LNCAP (cell line): ENCODE measurements around the gene CLCN7.

Experiments
- TF ChIP-seq, protein P1 (sequence below): fragments of 450-650 bp; IDR thresholded peaks from 2 replicates; pipeline ENCODE4 v1.5.1; 2017; ENCODE audit warnings: mild to moderate bottlenecking

CLCN7 gene

DNA sequence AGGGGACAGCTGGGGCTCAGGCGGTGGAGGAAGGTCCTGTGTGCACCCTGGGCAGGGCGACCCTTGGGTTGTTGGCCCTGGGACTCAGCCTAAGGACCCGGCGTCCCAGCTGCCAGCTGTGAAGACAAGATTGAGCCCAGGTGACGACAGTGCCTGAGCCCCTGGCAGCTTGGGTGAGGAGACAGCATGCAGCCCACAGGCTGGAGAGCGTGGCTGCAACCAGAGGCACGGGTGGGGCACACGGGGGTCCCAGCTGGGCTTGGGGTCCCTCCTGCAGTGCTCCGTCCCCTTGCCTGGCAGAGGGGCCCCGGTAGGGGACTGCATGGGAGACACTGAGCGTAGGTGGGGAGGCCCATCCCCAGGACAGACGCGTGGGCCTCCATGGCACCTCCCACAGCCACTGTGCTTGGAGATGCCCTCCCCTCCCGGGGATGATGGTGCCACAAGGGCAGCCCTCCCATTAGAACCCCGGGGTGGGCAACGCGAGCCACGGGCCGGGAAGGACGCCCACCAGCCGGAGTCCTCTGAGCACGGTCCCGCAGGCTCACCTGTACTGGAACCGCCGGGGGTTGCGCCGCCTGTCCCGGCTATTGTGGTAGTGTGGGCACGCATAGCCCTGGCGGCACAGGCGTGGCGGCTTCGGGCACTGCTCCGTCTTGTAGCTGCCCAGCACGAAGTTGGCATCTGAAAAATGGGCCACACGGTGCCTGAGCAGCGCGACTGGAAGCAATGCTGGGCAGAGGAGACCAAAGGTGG is 75.8 kb downstream of the CLCN7 start:
- TF ChIP-seq, protein P1, sequence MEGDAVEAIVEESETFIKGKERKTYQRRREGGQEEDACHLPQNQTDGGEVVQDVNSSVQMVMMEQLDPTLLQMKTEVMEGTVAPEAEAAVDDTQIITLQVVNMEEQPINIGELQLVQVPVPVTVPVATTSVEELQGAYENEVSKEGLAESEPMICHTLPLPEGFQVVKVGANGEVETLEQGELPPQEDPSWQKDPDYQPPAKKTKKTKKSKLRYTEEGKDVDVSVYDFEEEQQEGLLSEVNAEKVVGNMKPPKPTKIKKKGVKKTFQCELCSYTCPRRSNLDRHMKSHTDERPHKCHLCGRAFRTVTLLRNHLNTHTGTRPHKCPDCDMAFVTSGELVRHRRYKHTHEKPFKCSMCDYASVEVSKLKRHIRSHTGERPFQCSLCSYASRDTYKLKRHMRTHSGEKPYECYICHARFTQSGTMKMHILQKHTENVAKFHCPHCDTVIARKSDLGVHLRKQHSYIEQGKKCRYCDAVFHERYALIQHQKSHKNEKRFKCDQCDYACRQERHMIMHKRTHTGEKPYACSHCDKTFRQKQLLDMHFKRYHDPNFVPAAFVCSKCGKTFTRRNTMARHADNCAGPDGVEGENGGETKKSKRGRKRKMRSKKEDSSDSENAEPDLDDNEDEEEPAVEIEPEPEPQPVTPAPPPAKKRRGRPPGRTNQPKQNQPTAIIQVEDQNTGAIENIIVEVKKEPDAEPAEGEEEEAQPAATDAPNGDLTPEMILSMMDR = no peak

DNA sequence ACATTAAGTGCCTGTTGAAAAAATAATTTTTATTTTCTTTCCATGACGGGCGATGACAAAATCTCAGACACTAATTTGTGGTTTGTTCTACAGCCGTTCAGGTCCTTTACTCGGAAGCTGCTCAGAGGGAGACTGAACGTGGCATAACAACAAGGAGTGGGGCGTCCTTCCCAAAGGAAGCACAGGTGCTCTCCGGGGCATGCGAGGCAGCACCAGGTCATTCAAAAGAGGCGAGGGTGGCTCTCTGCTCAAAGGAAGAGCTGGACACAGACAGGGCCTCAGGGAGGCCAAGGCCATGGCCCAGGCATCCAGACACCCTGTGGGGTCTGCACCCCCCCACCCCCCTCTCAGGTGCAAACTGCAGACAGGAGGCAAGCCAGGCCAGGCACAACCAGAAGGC is 76.5 kb downstream of the CLCN7 start:
- TF ChIP-seq, protein P1 = no peak

DNA sequence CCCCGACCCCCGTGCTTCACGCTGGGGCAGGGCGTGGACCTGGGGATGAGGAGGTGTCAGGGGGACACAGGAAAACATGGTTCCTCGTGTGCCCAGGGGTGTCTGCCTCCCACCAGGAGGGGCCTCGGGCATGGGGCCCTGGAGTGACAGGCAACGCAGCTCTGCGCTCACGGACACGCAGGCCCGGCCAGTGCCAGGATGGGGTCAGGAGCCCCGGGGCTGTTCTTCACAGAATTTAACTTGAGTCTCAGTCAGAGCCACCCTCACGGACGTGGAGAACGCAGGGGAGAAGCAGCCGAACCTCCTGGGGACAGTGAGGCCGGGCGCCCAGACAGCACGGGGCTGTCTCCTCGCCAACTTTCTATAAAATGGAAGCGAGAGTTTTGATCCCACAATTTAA is 77.0 kb downstream of the CLCN7 start:
- TF ChIP-seq, protein P1 = no peak

DNA sequence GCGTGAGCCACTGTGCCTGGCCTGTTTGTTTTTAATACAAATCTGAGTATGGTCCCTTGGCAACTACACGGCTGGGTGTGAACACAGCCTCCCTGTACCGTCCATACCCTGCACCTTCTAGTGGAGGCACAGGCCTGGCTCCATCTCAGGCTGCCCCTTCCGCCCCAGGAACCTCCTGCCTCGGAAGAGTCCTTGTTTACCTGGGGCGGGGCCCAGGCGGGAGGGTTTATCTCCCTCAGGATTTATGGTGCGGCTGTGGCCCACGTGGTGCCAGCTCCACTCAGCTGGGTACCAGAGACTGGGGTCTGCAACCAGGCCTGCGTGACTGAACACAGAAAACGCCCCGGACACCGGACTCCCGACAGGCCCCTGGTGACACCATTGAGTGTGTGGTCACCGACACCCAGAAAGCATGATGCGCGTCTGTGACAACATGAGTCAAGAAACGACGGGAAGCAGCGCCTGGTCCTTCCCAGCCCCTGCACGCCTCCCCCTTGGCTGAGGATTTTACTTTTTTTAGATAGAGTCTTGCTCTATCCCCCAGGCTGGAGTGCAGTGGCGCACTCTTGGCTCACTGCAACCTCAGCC is 79.3 kb downstream of the CLCN7 start:
- TF ChIP-seq, protein P1 = no peak
